GM10266 (cell line): ENCODE measurements around the gene IL1R1.

ENCODE experiments used
- DNase-seq: peaks from one replicate; pipeline ENCODE4 v3.0.0; 2012; ENCODE audit errors: extremely low spot score
- TF ChIP-seq, protein P1 (sequence below): IDR thresholded peaks from 2 replicates; pipeline ENCODE4 v1.5.1; 2012; ENCODE audit warnings: mild to moderate bottlenecking, low read depth; ENCODE audit not compliant: control insufficient read depth, insufficient read depth; ENCODE audit errors: missing control alignments

Gene IL1R1

DNA sequence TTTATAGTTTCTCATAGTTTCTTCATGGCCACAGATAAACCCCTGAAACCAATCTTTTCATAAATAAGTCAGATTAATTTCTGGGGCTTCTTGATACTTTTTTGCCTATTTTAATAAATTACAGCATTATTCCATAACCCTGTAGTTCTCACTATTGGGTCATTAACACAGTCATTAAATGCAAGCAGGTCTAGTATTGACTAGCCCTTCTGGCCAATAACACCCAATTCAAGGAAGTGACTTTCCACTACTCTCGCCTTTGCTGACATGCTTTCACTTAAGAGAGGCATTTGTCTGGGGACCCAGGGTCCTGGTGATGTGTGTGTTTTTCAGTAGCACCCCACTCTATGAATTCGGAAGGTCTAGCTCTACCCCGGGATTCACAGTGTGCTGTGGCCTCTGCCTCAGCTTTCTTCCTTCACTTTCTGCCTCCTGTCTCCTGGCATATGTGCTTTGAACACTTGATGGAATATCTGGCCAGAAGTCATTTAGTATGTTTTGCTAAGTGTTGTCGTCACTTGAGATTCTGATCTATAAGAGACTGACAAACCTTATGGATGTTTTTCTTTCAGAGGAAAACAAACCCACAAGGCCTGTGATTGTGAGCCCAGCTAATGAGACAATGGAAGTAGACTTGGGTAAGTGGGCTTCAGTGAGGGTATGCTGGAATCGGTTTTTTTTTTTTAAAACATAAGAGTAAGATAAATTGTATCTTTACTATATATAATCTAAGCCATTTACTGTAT is 25.7 kb downstream of the IL1R1 start:
- TF ChIP-seq, protein P1, sequence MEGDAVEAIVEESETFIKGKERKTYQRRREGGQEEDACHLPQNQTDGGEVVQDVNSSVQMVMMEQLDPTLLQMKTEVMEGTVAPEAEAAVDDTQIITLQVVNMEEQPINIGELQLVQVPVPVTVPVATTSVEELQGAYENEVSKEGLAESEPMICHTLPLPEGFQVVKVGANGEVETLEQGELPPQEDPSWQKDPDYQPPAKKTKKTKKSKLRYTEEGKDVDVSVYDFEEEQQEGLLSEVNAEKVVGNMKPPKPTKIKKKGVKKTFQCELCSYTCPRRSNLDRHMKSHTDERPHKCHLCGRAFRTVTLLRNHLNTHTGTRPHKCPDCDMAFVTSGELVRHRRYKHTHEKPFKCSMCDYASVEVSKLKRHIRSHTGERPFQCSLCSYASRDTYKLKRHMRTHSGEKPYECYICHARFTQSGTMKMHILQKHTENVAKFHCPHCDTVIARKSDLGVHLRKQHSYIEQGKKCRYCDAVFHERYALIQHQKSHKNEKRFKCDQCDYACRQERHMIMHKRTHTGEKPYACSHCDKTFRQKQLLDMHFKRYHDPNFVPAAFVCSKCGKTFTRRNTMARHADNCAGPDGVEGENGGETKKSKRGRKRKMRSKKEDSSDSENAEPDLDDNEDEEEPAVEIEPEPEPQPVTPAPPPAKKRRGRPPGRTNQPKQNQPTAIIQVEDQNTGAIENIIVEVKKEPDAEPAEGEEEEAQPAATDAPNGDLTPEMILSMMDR, result no peak
- no peak for DNase-seq

DNA sequence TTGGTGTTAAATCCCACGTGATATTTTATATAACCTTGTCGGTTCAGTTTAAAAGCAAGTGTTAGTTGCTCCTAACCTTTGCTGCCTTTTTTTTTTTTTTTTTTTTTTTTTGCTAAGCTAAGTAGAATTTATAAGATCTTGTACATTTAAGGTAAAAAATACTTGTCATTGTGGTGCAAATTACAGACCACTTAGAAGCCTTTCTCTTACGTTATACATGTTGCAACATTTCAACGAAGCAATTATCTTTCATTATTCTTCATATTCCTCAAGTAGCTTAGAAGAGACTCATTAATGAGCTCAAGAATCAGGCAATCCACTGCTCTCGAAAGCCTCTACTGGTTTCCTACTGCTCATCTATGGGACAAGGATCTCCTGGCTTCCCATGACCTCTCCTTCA is 29.4 kb downstream of the IL1R1 start:
- no peak for DNase-seq
- TF ChIP-seq, protein P1, result no peak

DNA sequence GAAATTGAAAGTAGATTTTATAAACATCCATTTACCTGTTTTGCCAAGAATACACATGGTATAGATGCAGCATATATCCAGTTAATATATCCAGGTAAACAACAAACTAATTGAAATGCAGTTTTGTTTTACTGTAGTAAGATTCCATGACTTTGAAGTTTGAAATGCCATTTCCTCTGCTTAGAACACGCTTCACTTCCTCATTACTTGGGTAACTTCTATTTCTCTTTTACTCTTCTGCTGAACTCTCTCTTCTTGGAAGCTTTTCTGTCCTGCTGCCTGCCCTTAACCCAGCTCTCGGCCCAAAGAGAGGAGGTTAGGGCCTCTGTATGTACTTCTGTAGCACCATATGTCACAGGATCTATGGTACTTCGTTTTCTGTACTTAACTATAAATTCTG is 30.2 kb downstream of the IL1R1 start:
- TF ChIP-seq, protein P1, result no peak
- DNase-seq, result no peak

DNA sequence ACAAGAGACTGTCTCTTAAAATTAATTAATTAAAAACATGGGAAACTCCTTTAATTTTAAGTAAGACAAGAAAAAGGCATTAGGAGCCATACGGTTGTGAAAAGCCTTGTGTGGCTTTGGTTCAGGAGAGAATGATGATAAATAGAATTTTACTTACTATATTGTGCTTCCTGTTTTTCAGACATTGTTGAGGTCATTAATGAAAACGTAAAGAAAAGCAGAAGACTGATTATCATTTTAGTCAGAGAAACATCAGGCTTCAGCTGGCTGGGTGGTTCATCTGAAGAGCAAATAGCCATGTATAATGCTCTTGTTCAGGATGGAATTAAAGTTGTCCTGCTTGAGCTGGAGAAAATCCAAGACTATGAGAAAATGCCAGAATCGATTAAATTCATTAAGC is 33.6 kb downstream of the IL1R1 start:
- DNase-seq, result no peak
- TF ChIP-seq, protein P1, result no peak

DNA sequence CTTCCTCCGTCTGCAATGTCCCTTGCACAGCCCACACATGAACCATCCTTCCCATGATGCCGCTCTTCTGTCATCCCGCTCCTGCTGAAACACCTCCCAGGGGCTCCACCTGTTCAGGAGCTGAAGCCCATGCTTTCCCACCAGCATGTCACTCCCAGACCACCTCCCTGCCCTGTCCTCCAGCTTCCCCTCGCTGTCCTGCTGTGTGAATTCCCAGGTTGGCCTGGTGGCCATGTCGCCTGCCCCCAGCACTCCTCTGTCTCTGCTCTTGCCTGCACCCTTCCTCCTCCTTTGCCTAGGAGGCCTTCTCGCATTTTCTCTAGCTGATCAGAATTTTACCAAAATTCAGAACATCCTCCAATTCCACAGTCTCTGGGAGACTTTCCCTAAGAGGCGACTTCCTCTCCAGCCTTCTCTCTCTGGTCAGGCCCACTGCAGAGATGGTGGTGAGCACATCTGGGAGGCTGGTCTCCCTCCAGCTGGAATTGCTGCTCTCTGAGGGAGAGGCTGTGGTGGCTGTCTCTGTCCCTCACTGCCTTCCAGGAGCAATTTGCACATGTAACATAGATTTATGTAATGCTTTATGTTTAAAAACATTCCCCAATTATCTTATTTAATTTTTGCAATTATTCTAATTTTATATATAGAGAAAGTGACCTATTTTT is 35.4 kb downstream of the IL1R1 start:
- TF ChIP-seq, protein P1, result no peak
- no peak for DNase-seq

DNA sequence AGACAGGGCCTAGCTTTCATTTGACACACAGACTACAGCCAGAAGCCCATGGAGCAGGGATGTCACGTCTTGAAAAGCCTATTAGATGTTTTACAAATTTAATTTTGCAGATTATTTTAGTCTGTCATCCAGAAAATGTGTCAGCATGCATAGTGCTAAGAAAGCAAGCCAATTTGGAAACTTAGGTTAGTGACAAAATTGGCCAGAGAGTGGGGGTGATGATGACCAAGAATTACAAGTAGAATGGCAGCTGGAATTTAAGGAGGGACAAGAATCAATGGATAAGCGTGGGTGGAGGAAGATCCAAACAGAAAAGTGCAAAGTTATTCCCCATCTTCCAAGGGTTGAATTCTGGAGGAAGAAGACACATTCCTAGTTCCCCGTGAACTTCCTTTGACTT is 36.5 kb downstream of the IL1R1 start:
- TF ChIP-seq, protein P1, result no peak
- no peak for DNase-seq

DNA sequence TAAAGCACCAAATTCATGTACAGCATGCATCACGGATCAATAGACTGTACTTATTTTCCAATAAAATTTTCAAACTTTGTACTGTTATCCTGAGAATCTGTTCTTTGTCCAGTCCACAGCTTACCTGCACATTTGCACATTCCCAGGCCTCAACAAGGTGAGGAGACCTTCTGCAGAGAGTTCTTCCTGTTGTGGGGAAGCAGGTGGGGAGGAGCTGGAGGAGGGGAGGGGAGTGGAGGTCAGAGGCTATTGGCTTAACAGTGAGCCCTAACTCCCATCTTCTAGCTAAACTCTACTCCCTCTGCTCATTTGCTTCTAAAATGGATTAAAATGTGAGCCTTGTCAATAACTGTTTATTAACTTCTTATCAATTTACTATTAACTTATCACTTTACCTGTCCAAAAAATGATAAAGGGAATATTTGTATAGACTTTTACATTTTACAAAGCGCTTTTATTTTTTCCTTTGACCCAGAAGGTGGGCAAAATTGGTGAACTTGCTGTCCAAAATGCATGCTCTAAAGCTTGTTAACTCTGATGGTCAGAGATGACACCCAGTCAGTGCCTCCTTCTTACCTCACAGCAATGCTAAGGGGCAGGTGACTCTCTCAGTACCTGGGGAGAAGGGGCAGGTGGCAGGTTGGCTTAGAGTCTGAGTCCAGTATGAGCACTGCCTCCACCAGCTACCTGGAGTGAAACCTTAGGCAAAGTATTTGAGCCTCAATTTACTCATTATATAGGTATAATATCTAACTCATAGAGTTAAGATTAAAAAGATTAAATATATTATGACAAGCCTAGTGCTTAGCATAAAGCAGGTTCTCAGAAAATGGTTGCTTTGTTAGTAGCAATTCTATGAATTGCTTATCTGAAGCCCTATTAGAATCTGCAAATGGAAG is 37.5 kb downstream of the IL1R1 start:
- TF ChIP-seq, protein P1, result no peak
- DNase-seq, result no peak
